MCF 10A (cell line): Measurements from ENCODE around the gene BRF1. TPM values are rescaled to one million over a fixed set of nuclear protein-coding genes. Genes with fewer than 3 reads are reported as not detected.

ENCODE experiments used
- BruUV-seq: library from RNA; stranded (reverse); fragments of 400-500 nt; replicated peaks from 2 replicates; lab custom pipeline; 2021; lab: Mats Ljungman, UMichigan
- CTCF ChIA-PET: fragments of 300-600 bp; sonication (Branson Sonifier 250); formaldehyde crosslinking; extraction: SDS; loops from one replicate; lab custom pipeline; 2021; ENCODE audit warnings: antibody characterized with exemption, inconsistent platforms; lab: Yijun Ruan, JAX
- POLR2A ChIA-PET: fragments of 300-600, 350-650 bp; sonication (Branson Sonifier 250); formaldehyde crosslinking; extraction: SDS; loops from one replicate; lab custom pipeline; 2020; ENCODE audit warnings: antibody characterized with exemption, inconsistent platforms; lab: Yijun Ruan, JAX
- DNase-seq: peaks from one replicate; pipeline ENCODE4 v3.0.0-alpha.2; 2018; ENCODE audit not compliant: unreplicated experiment
- H3K27ac Mint-ChIP-seq: one replicate; pipeline ENCODE4 v1.8.0; 2022; ENCODE audit warnings: mild to moderate bottlenecking, low read depth, mixed read lengths; ENCODE audit not compliant: unreplicated experiment
- H3K27me3 Mint-ChIP-seq: one replicate; pipeline ENCODE4 v1.8.0; 2022; ENCODE audit warnings: mixed read lengths; ENCODE audit not compliant: insufficient read depth, unreplicated experiment
- H3K36me3 Mint-ChIP-seq: one replicate; pipeline ENCODE4 v1.8.0; 2022; ENCODE audit warnings: mild to moderate bottlenecking, moderate library complexity, mixed read lengths; ENCODE audit not compliant: insufficient read depth, unreplicated experiment
- H3K4me1 Mint-ChIP-seq: one replicate; pipeline ENCODE4 v1.8.0; 2022; ENCODE audit warnings: mixed read lengths; ENCODE audit not compliant: insufficient read depth, unreplicated experiment
- H3K4me3 Mint-ChIP-seq: one replicate; pipeline ENCODE4 v1.8.0; 2022; ENCODE audit warnings: mild to moderate bottlenecking, moderate library complexity, mixed read lengths; ENCODE audit not compliant: unreplicated experiment
- H3K9me3 Mint-ChIP-seq: one replicate; pipeline ENCODE4 v1.8.0; 2022; ENCODE audit warnings: mixed read lengths; ENCODE audit not compliant: unreplicated experiment
- intact Hi-C: fragments of 100-400 bp; cut with micrococcal nuclease; formaldehyde crosslinking; loops from 2 replicates; pipeline ENCODE4 v1.14.1; 2022
- total RNA-seq: library from RNA; stranded (reverse); gene quantifications from 2 replicates; pipeline ENCODE4 v1.2.3, GENCODE V29; 2022
- TF ChIP-seq, protein P1 (sequence below): fragments of 200-600 bp; IDR thresholded peaks from one replicate; pipeline ENCODE4 v1.8.0; 2022; ENCODE audit warnings: antibody characterized with exemption, mild to moderate bottlenecking; ENCODE audit not compliant: unreplicated experiment

BRF1 gene
- total RNA-seq, 1 experiment from 2014 or later = 30.7 TPM

DNA sequence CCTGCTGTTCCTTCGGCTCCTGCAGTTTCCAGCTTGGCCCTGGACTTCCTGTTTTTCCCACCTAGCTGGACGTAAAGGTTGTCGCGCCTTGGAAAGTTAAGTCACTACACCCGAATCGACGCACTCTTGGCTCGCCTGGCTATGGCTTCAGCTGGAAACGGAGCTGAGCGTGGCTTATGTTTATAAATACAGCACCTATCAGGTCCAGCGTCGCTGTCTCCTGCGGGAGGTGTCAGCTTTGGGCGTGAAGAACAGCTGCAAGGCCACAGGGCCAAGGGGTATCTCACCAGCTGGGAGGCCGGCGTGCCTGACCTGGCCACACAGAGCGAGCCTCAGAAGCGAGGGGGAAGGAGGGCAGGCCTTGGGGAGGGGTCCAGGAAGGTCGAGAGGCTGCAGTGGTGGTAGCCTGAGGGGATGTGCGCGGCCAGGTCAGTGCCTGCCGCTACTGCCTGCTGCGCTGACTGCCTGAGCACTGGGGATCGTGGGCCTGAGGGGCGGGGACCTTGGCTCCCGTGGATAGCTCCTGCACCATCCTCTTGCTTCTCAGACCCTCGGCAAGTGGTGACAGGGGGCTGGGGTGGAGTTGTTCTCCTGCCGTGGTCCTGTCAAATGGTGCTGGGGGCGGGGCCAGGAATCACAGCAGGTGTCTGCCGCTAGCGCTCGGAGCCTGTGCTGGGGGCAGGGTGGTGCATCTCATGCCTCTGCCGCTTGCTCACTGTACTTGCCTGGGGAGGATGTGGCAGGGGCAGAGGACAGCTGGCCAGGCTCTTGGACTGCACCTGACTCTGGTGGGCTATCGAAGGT is 26.3 kb upstream of the BRF1 start:
- Mint-ChIP-seq H3K36me3 (no peaks in the 10 kb centered on the region), H3K4me3 (no peak overlapping the region), H3K4me1 (peaks cover 22% of the 10 kb centered on the region), H3K27ac (no peak overlapping the region), H3K9me3 (no peaks in the 10 kb centered on the region), H3K27me3 (no peaks in the 10 kb centered on the region)
- no peak for DNase-seq
- no TSS peak for BruUV-seq
- ChIA-PET CTCF (interaction anchor here (0.5 kb wide), 1 partner anchor 201 kb away, joined by 3 read pairs; no protein-coding TSS in a partner anchor), POLR2A (interaction anchor here (0.7 kb wide), 1 partner anchor 79 kb away, joined by 3 read pairs; no protein-coding TSS in a partner anchor)
- intact Hi-C loops = no loop called here
- TF ChIP-seq, protein P1, sequence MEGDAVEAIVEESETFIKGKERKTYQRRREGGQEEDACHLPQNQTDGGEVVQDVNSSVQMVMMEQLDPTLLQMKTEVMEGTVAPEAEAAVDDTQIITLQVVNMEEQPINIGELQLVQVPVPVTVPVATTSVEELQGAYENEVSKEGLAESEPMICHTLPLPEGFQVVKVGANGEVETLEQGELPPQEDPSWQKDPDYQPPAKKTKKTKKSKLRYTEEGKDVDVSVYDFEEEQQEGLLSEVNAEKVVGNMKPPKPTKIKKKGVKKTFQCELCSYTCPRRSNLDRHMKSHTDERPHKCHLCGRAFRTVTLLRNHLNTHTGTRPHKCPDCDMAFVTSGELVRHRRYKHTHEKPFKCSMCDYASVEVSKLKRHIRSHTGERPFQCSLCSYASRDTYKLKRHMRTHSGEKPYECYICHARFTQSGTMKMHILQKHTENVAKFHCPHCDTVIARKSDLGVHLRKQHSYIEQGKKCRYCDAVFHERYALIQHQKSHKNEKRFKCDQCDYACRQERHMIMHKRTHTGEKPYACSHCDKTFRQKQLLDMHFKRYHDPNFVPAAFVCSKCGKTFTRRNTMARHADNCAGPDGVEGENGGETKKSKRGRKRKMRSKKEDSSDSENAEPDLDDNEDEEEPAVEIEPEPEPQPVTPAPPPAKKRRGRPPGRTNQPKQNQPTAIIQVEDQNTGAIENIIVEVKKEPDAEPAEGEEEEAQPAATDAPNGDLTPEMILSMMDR = no peak

DNA sequence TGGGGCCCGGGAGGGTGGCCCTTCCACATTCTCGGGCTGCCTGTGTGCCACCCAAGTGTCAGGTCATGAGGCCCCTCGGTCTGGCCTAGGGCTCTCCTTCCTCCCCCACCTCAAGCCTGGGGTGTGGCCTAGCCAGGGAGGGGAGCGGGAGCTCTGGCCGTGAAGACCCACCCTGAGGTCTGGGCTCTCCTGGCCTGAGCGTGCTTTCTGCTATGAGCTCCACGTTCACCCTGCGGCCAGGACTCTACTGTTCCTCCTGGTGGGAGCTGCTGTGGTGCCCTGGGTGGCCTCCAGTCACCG is 25.7 kb upstream of the BRF1 start:
- intact Hi-C loops = no loop called here
- POLR2A ChIA-PET = interaction anchor here (0.7 kb wide), 1 partner anchor 79 kb away, joined by 3 read pairs; no protein-coding TSS in a partner anchor
- Mint-ChIP-seq H3K27me3 (no peaks in the 10 kb centered on the region), H3K9me3 (no peaks in the 10 kb centered on the region), H3K4me3 (no peak overlapping the region), H3K36me3 (no peaks in the 10 kb centered on the region), H3K27ac (no peak overlapping the region), H3K4me1 (peaks cover 22% of the 10 kb centered on the region)
- no TSS peak for BruUV-seq
- DNase-seq = no peak
- CTCF ChIA-PET = interaction anchor here (0.7 kb wide), 1 partner anchor 154 kb away, joined by 3 read pairs; no protein-coding TSS in a partner anchor
- TF ChIP-seq, protein P1 = no peak

DNA sequence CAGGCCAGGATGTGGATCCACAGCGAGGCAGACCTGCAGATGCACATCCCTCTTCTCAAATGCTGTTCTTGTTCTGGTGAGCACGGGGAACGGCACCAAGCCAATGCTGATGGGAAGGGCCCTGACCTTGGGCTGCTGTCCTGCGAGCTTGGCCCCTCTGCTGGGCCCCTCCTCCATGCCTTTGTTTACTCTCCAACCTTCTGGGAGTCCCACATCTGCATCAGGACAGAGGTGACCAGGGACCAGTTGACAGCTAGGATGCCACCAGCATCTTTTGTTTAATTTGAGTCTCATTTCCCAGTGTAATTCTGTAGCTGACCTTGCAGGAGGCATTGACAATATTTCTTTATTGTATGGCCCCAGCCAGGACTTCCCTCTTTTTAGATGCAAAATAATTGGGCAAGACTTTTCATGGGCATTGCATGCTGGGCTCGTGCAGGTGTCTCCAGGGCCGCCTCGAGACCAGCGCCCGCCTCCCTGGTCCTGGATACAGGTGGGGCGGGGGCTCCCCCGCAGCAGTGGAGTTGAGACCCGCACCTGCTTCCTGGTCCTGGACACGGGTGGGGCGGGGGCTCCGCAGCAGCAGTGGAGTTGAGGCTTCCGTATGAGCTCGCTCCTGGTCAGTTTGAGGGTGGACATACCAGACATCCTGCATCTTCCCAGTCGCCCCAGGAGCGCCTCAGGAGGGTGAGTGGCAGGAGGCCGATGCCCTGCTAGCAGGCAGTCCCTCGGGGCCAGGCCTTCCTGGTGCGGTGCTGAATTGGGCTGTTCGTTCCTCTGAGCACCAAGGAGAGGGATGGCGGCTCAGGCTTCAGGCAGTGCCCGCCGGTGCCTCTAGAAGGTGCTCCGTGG is 25.1 kb upstream of the BRF1 start:
- intact Hi-C loops = no loop called here
- H3K27ac Mint-ChIP-seq = no peak overlapping the region
- H3K36me3 Mint-ChIP-seq = peaks cover under 1% of the 10 kb centered on the region
- no peaks in the 10 kb centered on the region for H3K27me3 Mint-ChIP-seq
- no peak for DNase-seq
- H3K4me3 Mint-ChIP-seq = no peak overlapping the region
- TF ChIP-seq, protein P1 = no peak
- H3K9me3 Mint-ChIP-seq = no peaks in the 10 kb centered on the region
- ChIA-PET POLR2A (interaction anchor here (0.7 kb wide), 1 partner anchor 78 kb away, joined by 3 read pairs; no protein-coding TSS in a partner anchor), CTCF (interaction anchor here (0.6 to 0.7 kb wide), 2 partner anchors 67 to 153 kb away, joined by 3 read pairs; no protein-coding TSS in a partner anchor)
- peaks cover 19% of the 10 kb centered on the region for H3K4me1 Mint-ChIP-seq
- BruUV-seq = no TSS peak

DNA sequence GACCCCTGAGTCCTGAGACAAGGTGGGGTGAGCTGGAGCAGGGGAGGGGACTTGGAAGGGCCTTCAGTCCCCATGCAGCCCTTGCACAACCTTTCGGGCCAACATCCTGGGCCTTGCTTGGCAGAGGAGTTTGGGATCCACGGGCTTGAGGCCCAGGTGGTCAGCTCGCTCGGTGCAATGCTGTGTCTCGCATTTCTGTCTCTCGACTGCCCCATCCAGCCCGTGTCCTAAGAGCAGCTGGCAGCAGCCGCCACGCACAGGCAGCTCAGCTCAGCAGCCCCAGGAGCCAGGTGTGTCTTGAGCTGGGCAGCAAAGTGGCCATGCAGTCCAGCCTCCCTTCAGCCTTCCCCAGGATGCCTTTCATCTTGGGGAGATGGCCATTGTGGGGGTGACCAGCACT is 24.5 kb upstream of the BRF1 start:
- DNase-seq = no peak
- Mint-ChIP-seq H3K4me1 (peaks cover 12% of the 10 kb centered on the region), H3K9me3 (no peaks in the 10 kb centered on the region), H3K27me3 (no peaks in the 10 kb centered on the region), H3K27ac (no peak overlapping the region), H3K36me3 (peaks cover 6% of the 10 kb centered on the region), H3K4me3 (no peak overlapping the region)
- no TSS peak for BruUV-seq
- ChIA-PET POLR2A (no interaction called here), CTCF (interaction anchor here (0.6 kb wide), 1 partner anchor 66 kb away, joined by 3 read pairs; no protein-coding TSS in a partner anchor)
- intact Hi-C loops = no loop called here
- TF ChIP-seq, protein P1 = no peak
